ENCODE results near the gene PHPT1. TPM values are rescaled to one million over a fixed set of nuclear protein-coding genes. Genes with fewer than 3 reads are reported as not detected.

PHPT1 gene
- total and polyA plus RNA-seq, 2 of the 8 experiments (the other 6 are each of a cell fraction or from before 2014, with no cell fraction given) = 109 to 226 TPM

DNA sequence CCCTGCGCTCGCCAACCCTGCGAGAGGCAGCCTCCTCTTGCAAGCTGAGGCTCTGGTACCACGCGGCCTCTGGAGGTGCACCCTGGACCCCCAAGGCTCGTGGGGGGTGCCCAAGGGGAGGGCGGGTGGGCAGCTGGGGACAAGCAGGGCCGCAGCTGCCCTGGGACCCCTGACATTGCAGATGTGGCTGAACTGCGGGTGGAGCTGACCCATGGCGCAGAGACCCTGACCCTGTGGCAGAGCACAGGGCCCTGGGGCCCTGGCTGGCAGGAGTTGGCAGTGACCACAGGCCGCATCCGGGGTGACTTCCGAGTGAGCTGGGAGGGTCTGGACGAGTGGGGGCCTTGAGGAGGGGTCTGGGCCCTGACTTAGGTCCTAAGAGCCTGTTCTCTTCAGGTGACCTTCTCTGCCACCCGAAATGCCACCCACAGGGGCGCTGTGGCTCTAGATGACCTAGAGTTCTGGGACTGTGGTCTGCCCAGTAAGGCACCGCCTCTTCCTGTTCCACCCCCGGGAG, 4.4 kb downstream of the PHPT1 start (continued):
- TF ChIP-seq CEBPB (IDR thresholded peaks at IDR 0.05; ENCODE audit: low read depth, low read length) = no peak
